GM18907 (cell line): ENCODE results near the gene CRADD.
"Not testable (repeated sequence)": the region's sequence is repeated elsewhere in the genome, so short reads cannot be mapped to it uniquely, and the experiment has no call there.

Experiments
- ATAC-seq: cut with Tn5 transposase; IDR thresholded peaks from one replicate; pipeline ENCODE4 v1.9.1; 2021; ENCODE audit warnings: mild to moderate bottlenecking, moderate library complexity; ENCODE audit not compliant: unreplicated experiment

The CRADD gene

DNA sequence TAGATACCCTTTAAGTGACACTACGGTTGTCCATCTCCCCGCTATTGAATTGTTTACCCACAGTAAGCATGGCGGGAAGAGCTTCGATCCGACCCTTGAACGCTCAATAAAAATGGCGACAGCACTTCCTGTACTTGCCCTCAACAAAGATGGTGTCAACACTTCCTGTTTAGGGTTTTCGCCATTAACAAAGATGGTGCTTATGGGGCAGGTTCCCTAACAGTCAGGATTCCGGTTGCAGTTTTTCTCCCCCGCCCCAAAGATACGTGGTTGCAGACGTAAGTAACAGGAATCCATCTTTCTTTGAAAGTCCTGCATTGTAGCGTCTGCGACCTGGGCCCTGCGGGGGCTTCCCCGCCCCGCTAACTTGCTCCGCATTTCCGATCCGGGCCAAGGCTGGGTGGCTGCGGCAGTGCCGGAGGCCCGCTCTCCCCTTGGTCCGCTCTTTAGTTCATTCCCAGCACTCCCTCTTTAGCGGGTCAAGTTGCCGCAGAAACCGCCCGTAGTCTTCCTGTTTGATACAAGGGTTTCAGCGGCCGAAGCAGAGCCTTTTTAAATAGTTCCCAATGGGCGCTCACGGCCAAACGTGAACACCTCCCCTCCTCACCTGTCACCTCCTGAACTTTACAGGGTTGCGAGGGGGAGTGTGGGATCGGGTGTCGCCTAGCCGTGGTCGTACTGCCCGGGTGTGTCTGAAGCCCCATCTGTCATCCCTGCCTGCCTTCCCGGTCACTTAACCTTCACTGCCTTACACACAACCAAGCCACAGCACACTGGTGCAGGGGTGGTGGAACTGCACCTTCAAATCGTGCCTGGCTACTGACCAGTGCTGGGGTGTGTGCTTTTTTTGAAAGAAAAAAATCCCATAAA lies at the start of gene CRADD:
Gene CRADD, plus strand, starts transcription at position 181 of the 870 bp plus-strand sequence.
- ATAC-seq, result peak; percentile 97

DNA sequence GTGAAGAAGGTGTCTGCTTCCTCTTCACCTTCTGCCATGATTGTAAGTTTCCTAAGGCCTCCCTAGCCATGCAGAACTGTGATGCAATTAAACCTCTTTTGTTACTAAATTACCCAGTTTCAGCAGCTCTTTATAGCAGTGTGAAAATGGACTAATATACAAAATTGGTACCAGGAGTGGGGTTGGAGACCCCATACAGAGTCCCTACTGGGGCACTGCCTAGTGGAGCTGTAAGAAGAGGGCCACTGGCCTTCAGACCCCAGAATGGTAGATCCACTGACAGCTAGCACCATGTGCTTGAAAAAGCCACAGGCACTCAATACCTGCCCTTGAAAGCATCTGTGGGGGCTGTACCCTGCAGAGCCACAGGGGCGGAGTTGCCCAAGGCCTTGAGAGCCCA lies 44.8 kb upstream of the CRADD start:
- ATAC-seq, result no peak

DNA sequence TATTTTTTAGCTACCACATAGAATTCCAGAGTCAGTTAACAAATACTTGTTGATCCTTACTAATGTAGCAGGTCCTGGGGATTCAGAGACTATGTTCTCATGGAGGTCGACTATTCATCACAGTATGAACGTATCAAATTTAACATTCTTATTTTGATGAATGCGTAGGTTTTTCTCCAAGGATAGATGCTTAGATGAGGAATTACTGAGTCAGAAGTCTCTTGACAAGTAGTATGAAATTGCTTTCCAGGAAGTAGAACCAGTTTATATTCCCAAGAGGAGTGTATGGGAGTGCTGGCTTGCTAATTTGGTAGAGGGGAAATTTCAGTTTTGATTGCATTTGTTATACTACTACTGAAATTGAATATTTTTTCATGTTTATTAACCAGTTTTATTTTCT lies 42.8 kb upstream of the CRADD start:
- ATAC-seq, result no peak

DNA sequence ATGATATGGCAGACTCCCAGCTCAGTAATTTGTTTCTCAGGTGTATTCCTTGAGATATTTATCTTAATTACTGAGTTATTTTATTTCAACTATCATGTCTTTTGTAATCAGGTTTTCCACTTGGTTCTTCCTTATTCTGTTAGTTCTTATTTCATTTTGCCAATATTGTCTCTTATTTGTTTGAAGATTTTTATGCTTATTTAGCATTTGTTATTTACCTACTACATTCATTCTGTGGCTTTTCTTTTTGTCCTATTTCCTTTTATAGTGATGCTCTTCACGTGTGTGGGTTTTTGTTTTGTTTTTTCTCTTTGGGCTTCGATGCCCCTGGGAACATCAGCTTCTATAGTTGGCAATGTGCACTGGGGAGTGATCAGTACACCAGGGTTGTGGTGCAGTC lies 40.5 kb upstream of the CRADD start:
- ATAC-seq, result no peak

DNA sequence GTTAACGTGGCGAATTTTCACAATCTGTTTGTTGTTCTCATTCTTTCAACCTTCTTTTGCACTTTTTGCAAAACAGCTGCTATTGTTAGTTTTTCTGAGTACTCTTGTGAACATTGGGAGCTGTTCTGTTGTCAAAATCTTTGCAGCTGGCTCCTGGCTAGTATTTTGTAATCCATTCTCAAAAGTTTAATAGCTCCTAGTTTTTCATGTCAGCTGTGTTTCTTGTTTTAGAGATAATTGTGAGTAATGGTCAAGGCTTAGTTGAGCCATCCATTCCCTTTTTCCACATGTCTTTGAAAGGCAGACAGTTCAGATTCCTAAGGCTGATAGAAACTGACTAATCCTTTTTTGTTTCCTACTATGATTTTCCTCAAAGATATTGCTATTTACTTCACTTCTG lies 39.1 kb upstream of the CRADD start:
- no peak for ATAC-seq

DNA sequence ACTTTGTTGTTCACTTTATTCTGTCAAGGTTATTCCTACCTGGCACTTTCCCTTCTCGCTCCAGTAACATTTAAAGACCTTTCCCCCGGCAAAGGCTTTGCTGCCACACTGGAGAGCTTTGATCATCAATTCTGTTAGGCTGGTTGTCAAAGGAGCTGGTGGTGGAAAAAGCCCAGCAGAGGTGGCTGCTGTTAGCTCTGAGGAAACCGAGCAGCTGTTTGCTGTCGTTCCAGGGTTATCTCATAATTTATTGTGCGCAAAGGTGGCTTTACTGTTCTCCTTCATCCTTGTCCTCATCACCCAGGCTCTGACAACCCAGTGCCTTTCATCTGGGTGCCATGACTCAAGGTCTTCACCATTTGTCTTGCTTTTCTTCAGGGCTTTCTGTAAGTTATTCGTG lies 38.2 kb upstream of the CRADD start:
- no peak for ATAC-seq

DNA sequence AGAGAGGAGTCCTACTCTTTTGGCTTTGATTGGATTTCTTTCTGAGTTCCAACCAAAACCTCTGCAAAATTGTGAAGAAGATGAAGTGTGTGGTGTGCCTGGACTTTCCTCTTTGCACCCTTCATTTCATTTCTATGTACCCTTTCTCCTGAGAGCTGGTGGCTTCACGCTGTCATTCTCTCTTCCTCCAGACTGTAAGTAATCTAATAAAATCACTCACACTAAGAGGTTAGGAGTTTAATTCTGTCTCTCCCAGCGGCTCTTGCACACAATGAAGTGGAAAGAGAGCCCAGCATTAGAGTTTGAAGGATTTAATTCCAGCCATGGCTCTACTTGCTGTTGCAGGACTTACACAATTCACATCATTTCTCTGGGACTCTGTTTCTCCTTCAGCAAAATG lies 37.8 kb upstream of the CRADD start:
- no peak for ATAC-seq

DNA sequence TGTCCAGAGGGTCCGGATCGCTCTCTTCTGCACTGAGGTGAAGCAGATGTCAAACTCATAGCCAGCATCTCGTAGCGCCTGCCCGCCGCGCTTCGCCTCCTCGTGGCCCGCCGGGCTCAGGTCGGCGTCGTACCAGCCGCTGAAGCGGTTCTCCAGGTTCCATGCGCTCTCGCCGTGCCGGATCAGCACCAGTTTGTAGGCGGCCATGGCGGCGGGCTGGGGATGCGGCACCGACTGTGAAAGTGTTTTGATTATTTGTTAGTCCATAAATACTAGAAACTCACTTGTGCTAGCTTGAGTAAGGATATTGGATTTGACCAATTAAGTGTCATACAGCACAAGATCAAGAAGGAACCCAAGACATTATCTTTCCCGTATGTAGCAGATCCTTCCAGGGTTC lies 35.8 kb upstream of the CRADD start:
- not testable (repeated sequence) for ATAC-seq

DNA sequence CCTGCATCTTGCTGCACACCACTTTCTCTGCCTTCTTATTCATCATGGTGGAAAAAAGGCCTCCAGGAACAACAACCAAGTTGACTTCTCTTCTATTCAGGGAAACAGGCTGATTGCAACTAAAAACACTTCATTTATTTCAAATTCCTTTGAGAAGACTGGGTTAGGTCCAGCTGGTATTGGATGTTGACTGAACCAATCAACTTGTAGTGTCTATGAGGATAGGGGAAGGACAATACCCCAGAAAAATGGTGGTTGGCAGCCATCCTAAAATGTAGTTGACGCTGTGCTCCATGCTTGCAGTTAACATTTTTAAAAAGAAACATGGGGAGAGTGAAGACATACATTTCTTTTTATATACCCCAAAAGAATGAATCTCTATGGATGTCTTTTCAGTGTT lies 34.4 kb upstream of the CRADD start:
- no peak for ATAC-seq

DNA sequence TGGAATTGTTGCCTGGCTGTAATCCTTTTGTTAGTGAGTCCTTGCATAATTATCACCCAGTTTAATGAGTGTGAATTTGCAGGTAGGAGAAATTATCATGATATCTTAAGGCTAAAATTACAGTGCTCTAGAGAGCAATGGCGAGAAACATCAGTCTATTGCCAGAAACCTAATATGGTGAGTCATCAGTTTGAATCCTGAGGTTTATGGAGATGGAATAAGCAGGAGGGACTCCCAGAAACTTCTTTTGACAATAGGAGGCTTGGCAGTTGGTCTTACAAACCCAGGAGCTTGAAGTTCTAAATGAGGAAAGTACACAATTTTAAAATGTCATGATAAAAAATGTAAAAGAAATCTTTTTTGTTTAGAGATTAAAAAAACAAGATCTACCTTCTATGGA lies 31.5 kb upstream of the CRADD start:
- no peak for ATAC-seq

DNA sequence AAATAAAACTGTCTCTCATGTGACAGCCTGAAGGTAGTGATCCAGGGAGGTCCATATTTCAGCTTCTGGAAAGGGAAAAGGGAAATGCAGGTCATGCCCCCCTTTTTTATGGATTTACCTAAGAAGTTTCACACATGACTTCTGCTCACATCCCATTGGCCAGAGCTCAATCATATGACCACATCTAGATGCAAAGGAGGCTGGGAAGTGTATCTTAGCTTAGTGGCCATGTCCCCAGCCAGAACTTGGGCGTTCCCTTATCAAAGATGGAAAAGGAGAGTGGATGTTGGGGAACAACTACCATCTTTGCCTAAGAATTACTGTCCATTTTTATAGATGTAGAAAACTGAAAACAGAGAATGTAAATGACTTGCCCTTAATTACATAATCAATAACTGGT lies 26.5 kb upstream of the CRADD start:
- ATAC-seq, result no peak

DNA sequence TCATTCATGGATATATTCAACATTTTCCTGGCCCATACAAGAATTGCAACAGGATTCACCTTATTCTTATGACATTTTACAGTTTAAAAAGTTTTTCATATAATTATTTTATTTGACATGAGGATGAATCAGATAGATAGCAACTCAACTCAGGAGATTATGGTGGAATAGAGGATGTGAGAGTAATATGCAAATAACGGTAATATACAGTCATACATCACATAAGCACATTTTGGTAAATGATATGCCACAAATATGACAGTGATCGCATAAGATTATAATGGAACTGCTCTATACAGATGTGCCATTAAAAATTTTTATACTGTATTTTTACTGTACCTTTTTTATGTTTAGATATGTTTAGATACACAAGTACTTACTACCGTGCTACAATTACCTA lies 24.1 kb upstream of the CRADD start:
- ATAC-seq, result peak; percentile 59

DNA sequence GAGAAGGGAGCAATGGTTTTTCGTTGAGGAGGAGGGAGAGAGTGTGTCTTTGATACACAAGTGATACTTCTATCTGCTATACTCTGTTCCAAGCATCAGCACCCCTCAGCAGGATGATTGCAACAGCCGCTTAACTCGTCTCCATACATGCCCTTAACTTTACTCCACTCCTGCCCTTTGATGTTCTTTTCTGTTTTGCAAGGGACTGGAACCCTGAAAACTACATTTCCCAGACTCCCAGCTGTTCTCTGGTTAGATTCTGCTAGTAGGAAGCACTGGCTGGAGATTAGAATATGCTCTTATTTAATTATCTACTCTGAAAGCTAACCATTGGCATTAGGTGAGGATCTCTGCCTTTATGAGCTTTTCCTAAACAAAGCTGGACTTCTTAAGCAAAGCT lies 23.5 kb upstream of the CRADD start:
- no peak for ATAC-seq

DNA sequence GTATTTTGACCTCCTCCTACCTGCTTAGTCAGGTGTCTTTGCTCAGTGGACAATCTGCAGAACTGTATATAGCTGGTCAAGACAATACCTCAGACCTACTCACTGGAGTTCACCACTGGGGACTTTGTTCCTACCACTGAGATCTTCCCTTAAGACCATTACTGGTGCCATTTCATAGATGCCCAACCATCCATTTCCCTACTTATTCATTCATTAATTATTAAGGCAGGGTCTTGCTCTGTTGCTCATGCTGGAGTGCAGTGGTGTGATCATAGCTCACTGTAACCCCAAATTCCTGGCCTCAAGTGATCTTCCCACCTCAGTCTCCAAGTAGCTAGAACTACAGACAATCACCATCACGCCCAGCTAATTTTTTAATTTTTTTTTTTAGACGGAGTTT lies 22.8 kb upstream of the CRADD start:
- no peak for ATAC-seq

DNA sequence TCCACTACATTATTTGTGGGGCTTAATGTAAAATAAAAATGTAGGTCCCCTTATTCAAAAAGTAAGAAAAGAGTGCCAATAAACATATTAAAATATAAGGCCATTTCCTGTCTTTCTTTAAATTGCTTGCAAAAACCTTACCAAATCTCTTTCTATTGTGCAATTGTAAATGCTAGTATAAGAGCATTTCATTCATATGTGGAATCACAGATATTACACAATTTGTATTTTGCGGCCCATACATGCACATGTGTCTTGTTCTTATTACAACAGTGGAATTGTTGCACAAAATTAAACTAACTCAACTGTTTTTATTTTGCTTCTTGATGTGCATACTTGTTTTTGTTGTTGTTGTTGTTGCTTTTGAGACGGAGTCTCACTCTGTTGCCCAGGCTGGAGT lies 20.1 kb upstream of the CRADD start:
- no peak for ATAC-seq

DNA sequence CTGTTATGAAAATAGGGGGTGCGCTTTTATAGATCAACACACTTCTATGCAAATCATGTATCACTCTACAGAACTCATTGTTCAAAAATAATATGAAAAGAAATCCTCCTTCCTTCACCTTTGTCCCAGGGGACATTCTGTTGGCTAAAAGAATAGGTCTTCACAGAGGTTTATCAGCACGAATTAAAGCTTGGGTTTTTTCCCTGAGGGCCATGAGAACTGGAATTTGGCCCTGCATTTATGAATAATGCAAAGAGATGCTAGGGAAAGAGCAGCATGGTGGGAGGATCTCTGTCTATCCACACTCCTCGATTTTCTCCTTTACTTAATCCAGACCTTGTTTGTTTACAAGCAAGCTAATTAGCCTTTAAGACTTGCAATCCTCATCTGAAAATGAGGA lies 16.2 kb upstream of the CRADD start:
- no peak for ATAC-seq

DNA sequence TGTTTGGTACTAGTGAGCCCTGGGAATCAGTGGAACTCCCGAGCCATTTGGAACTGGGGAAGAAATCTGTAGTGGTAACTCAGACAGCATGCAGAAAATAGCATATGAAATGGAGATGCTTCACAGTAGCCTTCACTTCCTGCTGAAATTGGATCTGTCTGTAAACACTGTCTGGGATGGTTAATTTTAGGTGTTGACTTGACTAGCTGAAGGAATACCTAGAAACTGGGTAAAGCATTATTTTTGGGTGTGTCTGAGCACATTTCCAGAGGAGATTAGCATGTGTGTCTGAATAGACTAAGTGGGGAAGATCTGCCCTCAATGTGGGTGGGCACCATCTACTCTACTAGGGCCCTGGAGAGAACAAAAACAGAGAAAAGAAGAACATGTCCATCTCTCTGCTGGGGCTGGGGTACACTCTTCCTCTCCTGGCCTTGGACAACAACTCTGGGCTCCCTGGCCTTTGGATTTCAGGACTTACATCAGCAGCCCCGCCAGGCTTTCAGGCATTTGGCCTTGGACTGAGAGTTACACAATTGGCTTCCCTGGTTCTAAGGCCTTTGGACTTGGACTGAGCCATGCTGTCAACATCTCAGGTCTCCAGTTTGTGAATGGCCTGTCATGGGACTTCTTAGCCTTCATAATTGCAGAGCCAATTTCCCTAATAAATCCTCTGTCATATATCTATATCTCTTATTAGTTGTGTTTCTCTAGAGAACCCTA lies 14.0 kb upstream of the CRADD start:
- no peak for ATAC-seq

DNA sequence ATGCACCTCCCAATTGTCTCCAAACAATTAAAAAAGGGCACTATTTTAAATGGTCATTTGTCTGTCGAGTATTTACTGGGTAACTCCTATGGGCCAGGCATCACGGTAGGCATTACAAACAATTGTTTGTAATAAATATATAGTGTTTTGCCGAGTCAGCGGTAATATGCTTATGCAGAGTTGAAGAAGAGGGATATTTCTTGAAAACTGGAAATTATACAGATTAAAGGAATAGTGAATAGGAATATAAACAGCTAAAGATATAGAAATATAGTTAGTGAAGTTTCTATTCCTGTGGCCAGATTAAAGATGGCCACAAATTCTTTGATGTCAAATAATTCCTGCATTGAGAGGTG lies 13.5 kb upstream of the CRADD start:
- no peak for ATAC-seq

DNA sequence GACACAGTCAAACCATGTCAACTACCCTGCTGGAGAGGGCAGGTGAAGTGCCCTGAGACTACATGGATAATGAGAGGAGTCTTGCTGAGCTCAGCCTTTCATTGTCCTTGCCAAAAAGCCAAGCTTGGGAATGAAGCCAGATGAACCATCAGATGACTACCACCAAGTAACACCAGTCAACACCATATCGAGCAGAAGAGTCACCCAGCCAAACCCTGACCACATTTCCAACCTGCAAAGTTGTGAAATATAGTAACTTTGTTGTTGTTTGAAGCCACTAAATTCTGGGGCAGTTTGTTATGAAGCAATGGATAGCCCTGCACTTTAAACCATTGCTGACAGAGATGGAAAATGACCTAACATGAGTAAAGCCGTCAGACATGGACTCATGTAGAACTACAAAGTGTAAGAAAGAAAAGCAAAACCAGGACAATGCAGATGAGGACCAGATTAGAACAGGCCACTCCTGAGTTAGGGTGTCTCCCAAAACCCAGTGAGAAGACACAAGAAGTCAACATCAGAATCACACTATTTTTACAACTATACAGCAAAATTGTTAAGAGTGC lies 12.5 kb upstream of the CRADD start:
- ATAC-seq, result no peak

DNA sequence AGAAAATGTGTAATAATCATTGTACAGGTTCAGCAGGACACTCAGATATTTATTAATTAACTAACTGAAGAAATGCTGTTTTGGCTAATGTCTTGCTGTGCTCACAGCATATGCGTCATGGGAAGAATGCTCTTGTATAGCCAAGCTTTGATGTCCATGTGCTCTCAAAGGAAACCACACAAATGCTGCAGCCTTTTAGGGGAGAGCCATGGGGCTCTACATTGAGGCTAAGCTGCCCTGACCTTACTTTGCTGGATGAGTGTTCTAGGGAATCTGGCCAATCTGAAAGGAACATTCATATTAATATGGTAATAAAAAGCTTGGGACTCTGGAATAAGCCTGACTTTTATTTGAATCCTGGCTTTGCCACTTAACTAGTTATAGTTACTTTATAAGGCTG lies 9.5 kb upstream of the CRADD start:
- ATAC-seq, result no peak

DNA sequence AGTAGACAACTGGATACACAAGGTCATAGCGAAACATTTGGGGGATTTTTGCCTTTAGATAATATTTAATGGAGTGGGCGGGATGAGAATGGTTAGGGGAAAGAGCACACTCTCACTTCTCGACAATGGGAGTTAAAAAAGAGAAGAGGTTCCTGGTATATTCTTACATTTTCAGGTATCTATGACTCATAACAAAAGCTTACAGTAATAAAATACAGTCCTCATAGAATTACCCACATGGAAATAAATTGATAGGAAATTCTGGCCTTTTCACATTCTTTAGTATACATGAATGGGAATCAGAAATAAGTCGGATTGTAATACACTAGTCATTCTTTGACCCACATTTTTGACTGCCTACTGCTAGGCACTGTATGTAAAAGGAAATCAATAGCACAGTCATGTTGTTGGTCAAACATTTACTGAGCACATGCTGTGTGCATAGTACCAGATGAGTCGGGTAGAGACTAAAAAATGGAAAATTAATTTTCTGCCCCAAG lies 8.2 kb upstream of the CRADD start:
- ATAC-seq, result peak; percentile 85

DNA sequence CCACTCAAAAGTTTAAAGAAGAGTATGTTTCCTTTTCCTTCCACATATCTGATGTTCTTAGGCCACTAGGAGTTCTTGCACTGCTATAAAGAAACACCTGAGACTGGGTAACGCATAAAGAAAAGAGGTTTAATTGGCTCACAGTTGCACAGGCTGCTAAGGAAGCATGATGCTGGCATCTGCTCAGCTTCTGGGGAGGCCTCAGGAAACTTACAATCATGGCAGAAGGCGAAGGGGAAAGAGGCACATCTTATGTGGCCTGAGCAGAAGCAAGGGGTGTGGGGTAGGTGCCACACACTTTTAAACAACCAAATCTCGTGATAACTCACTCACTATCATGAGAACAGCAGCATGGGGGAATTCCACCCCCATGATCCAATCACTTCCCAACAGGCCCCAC lies 7.7 kb upstream of the CRADD start:
- no peak for ATAC-seq
